BLaER1 treated with 17β-estradiol and CSF1 and Interleukin-3, amounts not matched to agents 10 nM and 100 nM (cell line): ENCODE data around the gene MRTFA.

ENCODE experiments used
- H3K27ac ChIP-seq, 11 experiments: shearing (Covaris generic); formaldehyde crosslinking; 2 replicates each; pipeline ENCODE4 v1.8.1; 2022
- H3K27me3 ChIP-seq, 11 experiments: shearing (Covaris generic); formaldehyde crosslinking; 2 replicates each; pipeline ENCODE4 v1.8.1; 2022
- H3K36me3 ChIP-seq, 11 experiments: shearing (Covaris generic); formaldehyde crosslinking; 2 replicates each; pipeline ENCODE4 v1.8.1; 2022
- H3K4me1 ChIP-seq, 10 experiments: shearing (Covaris generic); formaldehyde crosslinking; 2 replicates each; pipeline ENCODE4 v1.8.1; 2022
- H3K4me2 ChIP-seq, 11 experiments: shearing (Covaris generic); formaldehyde crosslinking; 2 replicates each; pipeline ENCODE4 v1.8.1; 2022
- H3K4me3 ChIP-seq, 10 experiments: shearing (Covaris generic); formaldehyde crosslinking; 2 replicates each; pipeline ENCODE4 v1.8.1; 2022
- H3K9ac ChIP-seq, 11 experiments: shearing (Covaris generic); formaldehyde crosslinking; 2 replicates each; pipeline ENCODE4 v1.8.1; 2022
- H3K9me3 ChIP-seq, 11 experiments: shearing (Covaris generic); formaldehyde crosslinking; replicated peaks in 1 of 11; 2 replicates each; pipeline ENCODE4 v1.8.1; 2022
- H4K20me1 ChIP-seq, 11 experiments: shearing (Covaris generic); formaldehyde crosslinking; 2 replicates each; pipeline ENCODE4 v1.8.1; 2022
- Cebpa-rat ChIP-seq, 11 experiments: shearing (Covaris generic); IDR thresholded peaks; 2 replicates each; pipeline ENCODE4 v1.8.1; 2022

Gene MRTFA

DNA sequence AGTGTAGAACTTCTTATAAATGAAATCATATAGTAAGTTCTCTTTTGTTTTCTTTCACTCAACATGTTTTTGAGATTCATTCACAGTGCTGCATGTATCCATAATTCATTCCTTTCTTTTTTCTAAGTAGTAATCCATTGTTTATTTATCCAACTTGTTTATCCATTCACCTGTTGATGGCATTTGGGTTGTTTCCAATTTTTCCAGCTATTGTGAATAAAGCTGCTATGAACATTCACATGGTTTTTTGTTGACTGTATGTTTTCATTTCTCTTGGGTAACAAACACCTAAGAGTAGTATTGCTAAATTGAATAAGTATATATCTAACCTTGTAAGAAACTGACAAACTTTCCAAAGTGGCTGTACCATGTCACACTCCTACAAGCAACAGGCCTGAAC lies 23.5 kb downstream of the MRTFA start:
- Histone ChIP-seq H3K4me1 (peaks cover 0 to 24% (median 0%) of the 10 kb centered on the region in 10 experiments; a peak in 6 of 20 replicates), H3K27me3 (no peaks in the 10 kb centered on the region), H4K20me1 (peaks cover 16 to 91% (median 54%) of the 10 kb centered on the region in 11 experiments; a peak in 20 of 22 replicates), H3K9ac (no peak overlapping the region), H3K4me3 (no peak overlapping the region), H3K4me2 (no peak overlapping the region), H3K27ac (no peak overlapping the region), H3K36me3 (peaks cover 0 to 7% (median 0%) of the 10 kb centered on the region in 11 experiments; a peak in 6 of 22 replicates), H3K9me3 (peaks cover 0 to 12% (median 3%) of the 10 kb centered on the region in 11 experiments; a peak in 7 of 22 replicates)
- TF ChIP-seq Cebpa-rat (IDR thresholded peaks at IDR 0.05) = no peak

DNA sequence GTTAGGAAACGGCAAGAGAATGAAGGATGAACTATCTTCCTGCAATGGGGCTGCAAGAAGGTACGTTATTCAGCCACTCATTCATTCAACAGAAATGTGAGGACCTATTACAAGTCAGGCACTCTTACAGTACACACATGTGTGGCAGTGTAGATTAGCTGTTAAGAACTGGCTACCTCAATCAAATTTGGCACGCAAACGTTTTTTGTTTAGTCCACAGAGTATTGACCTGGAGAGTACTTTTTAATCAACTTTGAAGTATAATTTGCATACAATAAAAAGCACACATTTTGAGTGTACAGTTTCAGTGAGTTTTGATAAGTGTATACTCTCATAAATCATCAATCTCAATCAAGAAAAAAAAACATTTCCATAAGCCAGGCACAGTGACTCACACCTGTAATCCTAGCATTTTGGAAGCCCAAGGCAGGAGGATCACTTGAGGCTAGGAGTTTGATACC lies 24.2 kb downstream of the MRTFA start:
- no peak overlapping the region for H3K4me2 ChIP-seq

DNA sequence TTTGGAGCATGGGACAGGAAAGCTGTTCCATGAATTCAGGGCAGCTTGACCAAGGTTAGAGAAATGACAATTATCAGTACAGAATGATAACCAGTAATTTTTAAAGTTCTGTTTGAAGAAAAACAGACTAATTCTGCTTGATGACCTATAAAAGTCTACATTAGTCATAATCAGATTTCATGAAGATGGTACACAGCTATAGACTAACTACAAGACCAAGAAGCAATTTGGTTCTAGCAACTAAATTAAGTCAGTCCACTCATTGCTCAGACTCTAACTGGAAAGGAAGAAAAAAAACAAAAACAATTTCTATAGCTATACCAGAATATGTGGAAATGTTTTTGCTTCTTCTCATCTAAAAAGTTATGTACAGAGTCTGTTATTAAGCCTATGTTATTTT lies 24.9 kb downstream of the MRTFA start:
- Histone ChIP-seq H3K27ac (no peak overlapping the region), H3K9ac (no peak overlapping the region), H3K4me1 (peaks cover 0 to 32% (median 3%) of the 10 kb centered on the region in 10 experiments; a peak in 8 of 20 replicates), H3K36me3 (peaks cover 0 to 7% (median 0%) of the 10 kb centered on the region in 11 experiments; a peak in 4 of 22 replicates), H3K4me3 (no peak overlapping the region), H4K20me1 (peaks cover 28 to 99% (median 68%) of the 10 kb centered on the region in 11 experiments; a peak in 20 of 22 replicates), H3K9me3 (0 out of 22 replicates have a peak, but pooled peaks cover 0 to 4% (median 0%) of the 10 kb centered on the region in 11 experiments), H3K4me2 (peak overlapping the region in 1 of 11 experiments; percentile 50; a peak in 2 of 22 replicates), H3K27me3 (no peaks in the 10 kb centered on the region)
- TF ChIP-seq Cebpa-rat (IDR thresholded peaks at IDR 0.05) = no peak

More for the DNA sequence above, 24.2 kb downstream of the MRTFA start:
- H3K27ac ChIP-seq = no peak overlapping the region
- H3K36me3 ChIP-seq = peaks cover 0 to 7% (median 0%) of the 10 kb centered on the region in 11 experiments; a peak in 4 of 22 replicates
- no peak for TF ChIP-seq Cebpa-rat (IDR thresholded peaks at IDR 0.05)
- peaks cover 0 to 5% (median 0%) of the 10 kb centered on the region in 11 experiments; a peak in 1 of 22 replicates for H3K9me3 ChIP-seq
- H3K27me3 ChIP-seq = no peaks in the 10 kb centered on the region
- peaks cover 0 to 25% (median 1%) of the 10 kb centered on the region in 10 experiments; a peak in 7 of 20 replicates for H3K4me1 ChIP-seq
- H3K9ac ChIP-seq = no peak overlapping the region
- no peak overlapping the region for H3K4me3 ChIP-seq
- H4K20me1 ChIP-seq = peaks cover 22 to 94% (median 61%) of the 10 kb centered on the region in 11 experiments; a peak in 20 of 22 replicates

DNA sequence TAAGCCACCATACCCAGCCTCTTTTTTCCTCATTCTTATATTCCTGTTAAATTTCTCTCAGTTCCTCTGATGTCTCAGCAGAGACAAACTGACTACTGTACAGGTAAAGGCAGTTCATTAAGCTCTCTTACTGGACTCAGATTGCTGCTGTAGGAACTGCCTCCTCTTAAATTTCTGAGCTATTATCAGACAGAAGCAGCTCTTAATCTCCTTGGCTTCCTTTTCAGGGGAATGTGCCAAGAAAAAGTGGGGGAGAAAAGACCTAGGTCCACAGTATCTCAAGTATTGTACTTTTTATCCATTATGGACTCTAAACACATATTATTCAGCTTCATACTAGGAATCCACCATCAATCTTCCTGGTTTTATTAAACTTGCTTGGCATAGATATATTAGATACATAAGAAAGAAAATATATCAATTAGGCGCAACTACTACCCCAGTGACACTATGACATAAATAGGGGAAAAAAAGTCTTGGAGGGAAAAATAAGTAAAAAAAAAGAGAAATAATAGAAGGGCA lies 26.1 kb downstream of the MRTFA start:
- no peaks in the 10 kb centered on the region for H3K9me3 ChIP-seq
- H3K4me2 ChIP-seq = no peak overlapping the region
- H3K27me3 ChIP-seq = no peaks in the 10 kb centered on the region
- H3K4me3 ChIP-seq = no peak overlapping the region
- no peak overlapping the region for H3K27ac ChIP-seq
- H4K20me1 ChIP-seq = peaks cover 28 to 99% (median 77%) of the 10 kb centered on the region in 11 experiments; a peak in 20 of 22 replicates
- H3K4me1 ChIP-seq = peaks cover 0 to 41% (median 3%) of the 10 kb centered on the region in 10 experiments; a peak in 8 of 20 replicates
- peaks cover 0 to 7% (median 0%) of the 10 kb centered on the region in 11 experiments; a peak in 4 of 22 replicates for H3K36me3 ChIP-seq
- no peak overlapping the region for H3K9ac ChIP-seq
- TF ChIP-seq Cebpa-rat (IDR thresholded peaks at IDR 0.05) = no peak

DNA sequence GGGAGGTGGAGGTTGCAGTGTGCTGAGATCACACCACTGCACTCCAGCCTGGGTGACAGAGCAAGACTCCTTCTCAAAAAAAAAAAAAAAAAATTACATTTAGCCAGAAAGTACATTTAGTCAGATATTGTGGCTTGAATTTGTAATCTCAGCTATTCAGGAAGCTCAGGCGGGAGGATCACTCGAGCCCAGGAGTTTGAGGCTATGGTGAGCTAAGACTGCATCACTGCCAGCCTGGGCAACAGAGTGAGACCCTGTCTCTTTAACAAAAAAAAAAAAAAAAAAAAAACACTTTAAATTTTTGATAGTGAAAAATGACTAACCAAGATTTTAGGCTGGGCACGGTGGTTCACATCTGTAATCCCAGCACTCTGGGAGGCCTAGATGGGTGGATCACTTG lies 27.3 kb downstream of the MRTFA start:
- peaks cover 0 to 41% (median 3%) of the 10 kb centered on the region in 10 experiments; a peak in 8 of 20 replicates for H3K4me1 ChIP-seq
- no peaks in the 10 kb centered on the region for H3K27me3 ChIP-seq
- peaks cover 0 to 11% (median 0%) of the 10 kb centered on the region in 11 experiments; a peak in 5 of 22 replicates for H3K36me3 ChIP-seq
- no peak overlapping the region for H3K4me2 ChIP-seq
- H3K4me3 ChIP-seq = no peak overlapping the region
- no peak for TF ChIP-seq Cebpa-rat (IDR thresholded peaks at IDR 0.05)
- peaks cover 28 to 100% (median 82%) of the 10 kb centered on the region in 11 experiments; a peak in 20 of 22 replicates for H4K20me1 ChIP-seq
- no peak overlapping the region for H3K9ac ChIP-seq
- H3K9me3 ChIP-seq = no peaks in the 10 kb centered on the region
- H3K27ac ChIP-seq = no peak overlapping the region

DNA sequence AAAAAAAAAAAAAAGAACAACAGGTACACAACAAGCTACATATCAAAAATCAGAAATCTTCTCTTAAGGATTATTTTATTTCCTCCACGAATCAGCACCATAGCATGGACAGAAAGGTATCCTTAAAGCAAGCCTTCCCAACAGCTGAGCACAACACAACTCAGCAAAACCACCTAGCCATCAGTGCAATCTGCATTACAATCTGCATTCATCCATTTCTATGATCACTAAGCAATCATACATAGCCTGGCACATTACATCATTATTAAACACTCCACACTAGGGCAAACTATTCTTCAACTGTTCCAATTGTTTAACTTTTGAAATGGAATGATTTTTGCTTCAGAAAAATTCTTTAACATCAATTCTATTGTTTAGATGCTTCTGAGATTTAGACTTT lies 29.0 kb downstream of the MRTFA start:
- no peak overlapping the region for H3K4me2 ChIP-seq
- no peak overlapping the region for H3K27ac ChIP-seq
- peaks cover 33 to 100% (median 84%) of the 10 kb centered on the region in 11 experiments; a peak in 20 of 22 replicates for H4K20me1 ChIP-seq
- H3K36me3 ChIP-seq = peaks cover 0 to 8% (median 0%) of the 10 kb centered on the region in 11 experiments; a peak in 1 of 22 replicates
- no peaks in the 10 kb centered on the region for H3K9me3 ChIP-seq
- no peak for TF ChIP-seq Cebpa-rat (IDR thresholded peaks at IDR 0.05)
- no peak overlapping the region for H3K9ac ChIP-seq
- H3K27me3 ChIP-seq = no peaks in the 10 kb centered on the region
- peaks cover 0 to 41% (median 3%) of the 10 kb centered on the region in 10 experiments; a peak in 8 of 20 replicates for H3K4me1 ChIP-seq
- no peak overlapping the region for H3K4me3 ChIP-seq

DNA sequence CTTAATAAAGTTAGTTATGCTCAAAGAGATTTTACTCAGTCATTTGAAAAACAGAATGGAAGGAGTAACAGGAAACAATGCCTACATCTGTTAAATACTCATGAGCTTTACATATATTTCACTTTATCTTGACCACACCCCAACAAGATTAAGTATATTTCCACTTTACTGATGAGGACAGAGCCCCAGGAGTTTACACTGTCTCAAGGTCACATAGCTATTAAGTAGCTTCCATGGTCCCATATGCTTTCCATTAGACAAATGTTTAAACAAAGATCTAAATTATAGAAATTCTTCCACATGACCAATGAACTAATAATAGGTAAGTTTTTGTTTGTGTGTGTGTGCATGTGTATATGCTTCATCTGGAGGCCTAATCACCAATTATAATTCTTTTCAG lies 30.2 kb downstream of the MRTFA start:
- no peaks in the 10 kb centered on the region for H3K9me3 ChIP-seq
- no peak overlapping the region for H3K4me3 ChIP-seq
- no peaks in the 10 kb centered on the region for H3K27me3 ChIP-seq
- H3K9ac ChIP-seq = no peak overlapping the region
- no peak overlapping the region for H3K4me2 ChIP-seq
- H3K4me1 ChIP-seq = peaks cover 0 to 38% (median 2%) of the 10 kb centered on the region in 10 experiments; a peak in 8 of 20 replicates
- peaks cover 39 to 100% (median 83%) of the 10 kb centered on the region in 11 experiments; a peak in 20 of 22 replicates for H4K20me1 ChIP-seq
- no peak for TF ChIP-seq Cebpa-rat (IDR thresholded peaks at IDR 0.05)
- peaks cover 0 to 8% (median 0%) of the 10 kb centered on the region in 11 experiments; a peak in 1 of 22 replicates for H3K36me3 ChIP-seq
- no peak overlapping the region for H3K27ac ChIP-seq

DNA sequence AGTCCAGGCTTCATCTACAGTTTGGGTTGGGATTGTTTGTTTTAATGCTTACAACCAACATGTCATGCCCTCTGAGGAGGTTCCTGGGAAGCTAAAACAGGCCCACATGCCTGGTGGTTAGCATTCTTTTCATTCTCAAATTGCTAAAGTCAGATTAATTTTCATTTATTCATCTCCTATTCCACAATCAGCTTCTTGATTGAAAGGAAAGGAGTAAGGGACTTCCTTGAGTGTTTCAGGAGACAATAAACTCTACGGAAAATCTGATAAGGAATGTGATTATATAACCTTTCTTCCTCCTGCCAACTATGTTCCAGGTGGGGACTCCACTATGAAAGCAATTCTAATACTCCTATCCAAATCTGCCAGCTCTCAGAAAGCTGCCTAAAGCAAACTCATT lies 30.8 kb downstream of the MRTFA start:
- H4K20me1 ChIP-seq = peaks cover 39 to 100% (median 83%) of the 10 kb centered on the region in 11 experiments; a peak in 20 of 22 replicates
- H3K27me3 ChIP-seq = no peaks in the 10 kb centered on the region
- H3K27ac ChIP-seq = no peak overlapping the region
- peaks cover 0 to 38% (median 0%) of the 10 kb centered on the region in 10 experiments; a peak in 5 of 20 replicates for H3K4me1 ChIP-seq
- H3K4me3 ChIP-seq = no peak overlapping the region
- H3K9me3 ChIP-seq = no peaks in the 10 kb centered on the region
- no peak overlapping the region for H3K4me2 ChIP-seq
- H3K36me3 ChIP-seq = peaks cover 0 to 8% (median 0%) of the 10 kb centered on the region in 11 experiments; a peak in 1 of 22 replicates
- no peak for TF ChIP-seq Cebpa-rat (IDR thresholded peaks at IDR 0.05)
- no peak overlapping the region for H3K9ac ChIP-seq

DNA sequence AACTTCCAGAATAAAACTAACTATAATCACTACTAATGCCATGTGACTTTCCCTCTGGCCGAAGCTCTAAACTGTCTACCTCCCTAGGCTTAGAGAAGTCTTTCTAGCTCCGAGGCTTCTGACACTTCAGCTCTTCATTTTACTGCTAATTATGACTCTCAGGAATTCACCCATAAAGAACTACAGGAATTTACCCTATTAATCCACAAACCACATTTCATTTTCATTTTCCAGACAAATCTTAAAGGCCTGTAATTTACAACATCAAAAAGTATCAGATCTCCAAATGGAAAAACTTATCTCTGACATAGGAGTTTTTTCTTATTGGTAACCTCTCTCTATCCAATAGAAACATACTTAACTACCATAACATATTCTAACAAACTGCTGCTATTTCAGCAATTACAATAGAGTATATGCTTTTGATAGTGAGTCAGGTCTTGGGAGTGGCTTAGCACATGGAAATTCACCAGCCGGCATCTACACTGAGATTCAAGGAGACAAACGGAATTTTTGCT lies 33.4 kb downstream of the MRTFA start:
- no peak overlapping the region for H3K4me3 ChIP-seq
- no peak overlapping the region for H3K27ac ChIP-seq
- no peak overlapping the region for H3K4me2 ChIP-seq
- no peak for TF ChIP-seq Cebpa-rat (IDR thresholded peaks at IDR 0.05)
- peaks cover 40 to 100% (median 82%) of the 10 kb centered on the region in 11 experiments; a peak in 20 of 22 replicates for H4K20me1 ChIP-seq
- H3K9me3 ChIP-seq = no peaks in the 10 kb centered on the region
- H3K4me1 ChIP-seq = peaks cover 0 to 56% (median 3%) of the 10 kb centered on the region in 10 experiments; a peak in 6 of 20 replicates
- H3K36me3 ChIP-seq = peaks cover 0 to 8% (median 0%) of the 10 kb centered on the region in 11 experiments; a peak in 1 of 22 replicates
- H3K27me3 ChIP-seq = no peaks in the 10 kb centered on the region
- H3K9ac ChIP-seq = no peak overlapping the region
